ENCODE results near the gene SYN1.

The SYN1 gene

GRCh38 chrX:47583240-47583861 is 36.3 kb downstream of the SYN1 start:
- Histone ChIP-seq H4K5ac (ENCODE audit: low read length) (no peak overlapping the region), H3K27me3 (ENCODE audit: insufficient read depth, low read length, poor library complexity) (no peaks in the 10 kb centered on the region), H2BK15ac (replicated peaks; ENCODE audit: low read depth) (no peak overlapping the region), H3K18ac (ENCODE audit: low read length) (peak overlapping the region; percentile 7), H3K4ac (ENCODE audit: low read depth, low read length) (no peak overlapping the region), H3K23ac (ENCODE audit: low read length) (no peak overlapping the region), H3K9ac (ENCODE audit: low read length) (no peak overlapping the region), H2BK5ac (ENCODE audit: low read length) (no peak overlapping the region), H3K36me3 (ENCODE audit: control insufficient read depth, insufficient read depth, low read length) (no peaks in the 10 kb centered on the region), H3K4me1 (ENCODE audit: control insufficient read depth, low read depth, low read length) (no peaks in the 10 kb centered on the region), H3K79me1 (ENCODE audit: low read length) (no peaks in the 10 kb centered on the region), H2AK5ac (ENCODE audit: low read length) (no peak overlapping the region), H4K8ac (ENCODE audit: low read depth, low read length) (no peak overlapping the region), H3K4me3 (ENCODE audit: low read length) (no peak overlapping the region), H3K4me2 (ENCODE audit: low read length) (no peak overlapping the region), H3K56ac (ENCODE audit: low read length) (no peak overlapping the region), H3K79me2 (ENCODE audit: control insufficient read depth, insufficient read depth, low read length) (no peaks in the 10 kb centered on the region), H2BK120ac (ENCODE audit: low read depth, low read length) (no peak overlapping the region), H3K27ac (ENCODE audit: low read depth, low read length) (no peak overlapping the region)
- no peak for DNase-seq
- WGBS (ENCODE audit: extremely low coverage, insufficient coverage, low lambda C conversion rate): no CpG with 5 or more reads among the region's 8 CpGs

- peak within 1 kb of the TSS; percentile 66 for H4K8ac ChIP-seq (ENCODE audit: low read depth, low read length)
- no peak within 1 kb of the TSS for H2AK5ac ChIP-seq (ENCODE audit: low read length)
- H3K4me2 ChIP-seq (ENCODE audit: low read length): peak within 1 kb of the TSS; percentile 31
- no peaks in the 10 kb centered on the region for H3K36me3 ChIP-seq (ENCODE audit: control insufficient read depth, insufficient read depth, low read length)
- peak within 1 kb of the TSS; percentile 79 for H3K9ac ChIP-seq (ENCODE audit: low read length)
- H3K79me2 ChIP-seq (ENCODE audit: control insufficient read depth, insufficient read depth, low read length): no peaks in the 10 kb centered on the region
- WGBS (ENCODE audit: extremely low coverage, insufficient coverage, low lambda C conversion rate): no CpG with 5 or more reads among the region's 28 CpGs
- peak within 1 kb of the TSS; percentile 90 for H3K4ac ChIP-seq (ENCODE audit: low read depth, low read length)
- no peak within 1 kb of the TSS for H4K5ac ChIP-seq (ENCODE audit: low read length)
- no peak within 1 kb of the TSS for H3K23ac ChIP-seq (ENCODE audit: low read length)
- H3K4me1 ChIP-seq (ENCODE audit: control insufficient read depth, low read depth, low read length): no peaks in the 10 kb centered on the region
- peak within 1 kb of the TSS; percentile 92 for H3K18ac ChIP-seq (ENCODE audit: low read length)
- no peak within 1 kb of the TSS for H2BK15ac ChIP-seq (replicated peaks; ENCODE audit: low read depth)
- H3K79me1 ChIP-seq (ENCODE audit: low read length): no peaks in the 10 kb centered on the region
- peak within 1 kb of the TSS; percentile 33 for H3K4me3 ChIP-seq (ENCODE audit: low read length)
- no peak within 1 kb of the TSS for H2BK5ac ChIP-seq (ENCODE audit: low read length)
- DNase-seq: peak; percentile 94
- no peak within 1 kb of the TSS for H2BK120ac ChIP-seq (ENCODE audit: low read depth, low read length)
- no peaks in the 10 kb centered on the region for H3K27me3 ChIP-seq (ENCODE audit: insufficient read depth, low read length, poor library complexity)
- peak within 1 kb of the TSS; percentile 87 for H3K56ac ChIP-seq (ENCODE audit: low read length)
- peak within 1 kb of the TSS; percentile 11 for H3K27ac ChIP-seq (ENCODE audit: low read depth, low read length)
Observed at GRCh38 chrX:47581731-47582647, 37.7 kb downstream of the SYN1 start, which contains the start of gene TIMP1. Gene TIMP1, plus strand, starts transcription at chrX:47582436. Its CDS starts 980 bp downstream, at chrX:47583416.

- H3K4ac ChIP-seq (ENCODE audit: low read depth, low read length): no peak overlapping the region
- H3K4me1 ChIP-seq (ENCODE audit: control insufficient read depth, low read depth, low read length): no peaks in the 10 kb centered on the region
- no peak overlapping the region for H2BK5ac ChIP-seq (ENCODE audit: low read length)
- no peak overlapping the region for H4K8ac ChIP-seq (ENCODE audit: low read depth, low read length)
- H3K18ac ChIP-seq (ENCODE audit: low read length): no peak overlapping the region
- no peak overlapping the region for H2BK15ac ChIP-seq (replicated peaks; ENCODE audit: low read depth)
- no peak for DNase-seq
- H3K9ac ChIP-seq (ENCODE audit: low read length): no peak overlapping the region
- H2BK120ac ChIP-seq (ENCODE audit: low read depth, low read length): no peak overlapping the region
- H3K56ac ChIP-seq (ENCODE audit: low read length): no peak overlapping the region
- H4K5ac ChIP-seq (ENCODE audit: low read length): no peak overlapping the region
- no peak overlapping the region for H3K4me2 ChIP-seq (ENCODE audit: low read length)
- no peaks in the 10 kb centered on the region for H3K36me3 ChIP-seq (ENCODE audit: control insufficient read depth, insufficient read depth, low read length)
- no peak overlapping the region for H3K27ac ChIP-seq (ENCODE audit: low read depth, low read length)
- no CpG with 5 or more reads among the region's 9 CpGs for WGBS (ENCODE audit: extremely low coverage, insufficient coverage, low lambda C conversion rate)
- H3K4me3 ChIP-seq (ENCODE audit: low read length): no peak overlapping the region
- no peaks in the 10 kb centered on the region for H3K27me3 ChIP-seq (ENCODE audit: insufficient read depth, low read length, poor library complexity)
- H2AK5ac ChIP-seq (ENCODE audit: low read length): no peak overlapping the region
- H3K79me1 ChIP-seq (ENCODE audit: low read length): no peaks in the 10 kb centered on the region
- no peaks in the 10 kb centered on the region for H3K79me2 ChIP-seq (ENCODE audit: control insufficient read depth, insufficient read depth, low read length)
- H3K23ac ChIP-seq (ENCODE audit: low read length): no peak overlapping the region
Observed at GRCh38 chrX:47579537-47579936, 40.1 kb downstream of the SYN1 start.

GRCh38 chrX:47578692-47579091 is 41.0 kb downstream of the SYN1 start:
- H3K36me3 ChIP-seq (ENCODE audit: control insufficient read depth, insufficient read depth, low read length): no peaks in the 10 kb centered on the region
- H3K4ac ChIP-seq (ENCODE audit: low read depth, low read length): no peak overlapping the region
- H3K27me3 ChIP-seq (ENCODE audit: insufficient read depth, low read length, poor library complexity): no peaks in the 10 kb centered on the region
- H3K4me2 ChIP-seq (ENCODE audit: low read length): no peak overlapping the region
- H3K79me1 ChIP-seq (ENCODE audit: low read length): no peaks in the 10 kb centered on the region
- H4K5ac ChIP-seq (ENCODE audit: low read length): no peak overlapping the region
- DNase-seq: no peak
- no peak overlapping the region for H2AK5ac ChIP-seq (ENCODE audit: low read length)
- H3K56ac ChIP-seq (ENCODE audit: low read length): no peak overlapping the region
- no peak overlapping the region for H3K4me3 ChIP-seq (ENCODE audit: low read length)
- no peak overlapping the region for H3K23ac ChIP-seq (ENCODE audit: low read length)
- no peak overlapping the region for H3K18ac ChIP-seq (ENCODE audit: low read length)
- H3K4me1 ChIP-seq (ENCODE audit: control insufficient read depth, low read depth, low read length): no peaks in the 10 kb centered on the region
- no peak overlapping the region for H2BK5ac ChIP-seq (ENCODE audit: low read length)
- no peak overlapping the region for H2BK15ac ChIP-seq (replicated peaks; ENCODE audit: low read depth)
- WGBS (ENCODE audit: extremely low coverage, insufficient coverage, low lambda C conversion rate): no CpG with 5 or more reads among the region's 16 CpGs
- H4K8ac ChIP-seq (ENCODE audit: low read depth, low read length): no peak overlapping the region
- H3K79me2 ChIP-seq (ENCODE audit: control insufficient read depth, insufficient read depth, low read length): no peaks in the 10 kb centered on the region
- H3K27ac ChIP-seq (ENCODE audit: low read depth, low read length): no peak overlapping the region
- no peak overlapping the region for H2BK120ac ChIP-seq (ENCODE audit: low read depth, low read length)
- H3K9ac ChIP-seq (ENCODE audit: low read length): no peak overlapping the region

- no CpG with 5 or more reads among the region's 3 CpGs for WGBS (ENCODE audit: extremely low coverage, insufficient coverage, low lambda C conversion rate)
Observed at GRCh38 chrX:47577901-47578300, 41.8 kb downstream of the SYN1 start.

More at GRCh38 chrX:47577901-47578300, 41.8 kb downstream of the SYN1 start:
- no peak overlapping the region for H3K4me2 ChIP-seq (ENCODE audit: low read length)
- no peaks in the 10 kb centered on the region for H3K4me1 ChIP-seq (ENCODE audit: control insufficient read depth, low read depth, low read length)
- H3K27me3 ChIP-seq (ENCODE audit: insufficient read depth, low read length, poor library complexity): no peaks in the 10 kb centered on the region
- no peak for DNase-seq
- H3K18ac ChIP-seq (ENCODE audit: low read length): no peak overlapping the region
- no peak overlapping the region for H4K8ac ChIP-seq (ENCODE audit: low read depth, low read length)
- no peak overlapping the region for H2AK5ac ChIP-seq (ENCODE audit: low read length)
- H4K5ac ChIP-seq (ENCODE audit: low read length): no peak overlapping the region
- no peaks in the 10 kb centered on the region for H3K36me3 ChIP-seq (ENCODE audit: control insufficient read depth, insufficient read depth, low read length)
- no peak overlapping the region for H3K27ac ChIP-seq (ENCODE audit: low read depth, low read length)
- H2BK15ac ChIP-seq (replicated peaks; ENCODE audit: low read depth): no peak overlapping the region
- H3K56ac ChIP-seq (ENCODE audit: low read length): no peak overlapping the region
- H3K9ac ChIP-seq (ENCODE audit: low read length): no peak overlapping the region
- no peaks in the 10 kb centered on the region for H3K79me1 ChIP-seq (ENCODE audit: low read length)
- H3K4me3 ChIP-seq (ENCODE audit: low read length): no peak overlapping the region
- H2BK5ac ChIP-seq (ENCODE audit: low read length): no peak overlapping the region
- no peak overlapping the region for H3K4ac ChIP-seq (ENCODE audit: low read depth, low read length)
- no peak overlapping the region for H3K23ac ChIP-seq (ENCODE audit: low read length)
- H3K79me2 ChIP-seq (ENCODE audit: control insufficient read depth, insufficient read depth, low read length): no peaks in the 10 kb centered on the region
- H2BK120ac ChIP-seq (ENCODE audit: low read depth, low read length): no peak overlapping the region

All from mesendoderm (in vitro differentiated cells).